Measurements from ENCODE around the gene DDIT3.

- TF ChIP-seq EZH2phosphoT487 (IDR thresholded peaks at IDR 0.05; ENCODE audit: borderline replicate concordance, low read depth, low read length) (no peak), CTCF (conservative IDR thresholded peaks at IDR 0.05; ENCODE audit: low read length) (no peak)
These were observed 14.8 kb upstream of the DDIT3 start for GRCh38 chr12:57534991-57535543.
